Endothelial cell of umbilical vein (primary cell): ENCODE results near the gene AKAP1. TPM values are rescaled to one million over a fixed set of nuclear protein-coding genes. Genes with fewer than 3 reads are reported as not detected.

Source experiments
- BruUV-seq: library from RNA; stranded (reverse); fragments of 400-500 nt; replicated peaks from 2 replicates; lab custom pipeline; 2021; lab: Mats Ljungman, UMichigan
- CTCF ChIA-PET: fragments of 300-600, 350-600 bp; sonication (Branson Sonifier 250); formaldehyde crosslinking; loops from one replicate; lab custom pipeline; 2021; ENCODE audit warnings: antibody characterized with exemption, inconsistent platforms; lab: Charles Lee
- POLR2A ChIA-PET: fragments of 300-600, 350-600 bp; sonication (Branson Sonifier 250); formaldehyde crosslinking; loops from one replicate; lab custom pipeline; 2021; ENCODE audit warnings: antibody characterized with exemption, inconsistent platforms; lab: Charles Lee
- DNase-seq: peaks from one replicate; pipeline ENCODE4 v3.0.0-alpha.2; 2011; ENCODE audit warnings: low read depth, low spot score
- FAIRE-seq: peaks from 2 replicates; lab custom pipeline; 2011; peaks lifted over from hg19 to GRCh38; lab: Jason Lieb, UNC
- H2AFZ ChIP-seq: 2 replicates; pipeline ENCODE4 v1.6.0; 2012; ENCODE audit warnings: low read depth, low read length, control low read depth, inconsistent platforms
- H3K27ac ChIP-seq: 2 replicates; pipeline ENCODE4 v1.5.1; 2011; ENCODE audit warnings: low read depth, mild to moderate bottlenecking, control low read depth, low read length, moderate library complexity; ENCODE audit not compliant: insufficient read depth
- H3K27me3 ChIP-seq, 2 experiments: 2 replicates each; pipeline versions ENCODE4 v1.6.0 to v1.6.1; 2011; ENCODE audit warnings: low read length in 2 of 2, mixed read lengths in 1 of 2; ENCODE audit not compliant: control insufficient read depth in 2 of 2, insufficient read depth in 2 of 2
- H3K36me3 ChIP-seq, 2 experiments: 2 replicates in 1 of 2; 3 replicates in 1 of 2; pipeline ENCODE4 v1.5.1; 2011; ENCODE audit warnings: low read length in 2 of 2, mild to moderate bottlenecking in 1 of 2, moderate library complexity in 1 of 2; ENCODE audit not compliant: control insufficient read depth in 2 of 2, insufficient read depth in 2 of 2; ENCODE audit errors: extremely low read depth in 1 of 2
- H3K4me1 ChIP-seq: 3 replicates; pipeline ENCODE4 v1.5.1; 2011; ENCODE audit warnings: mild to moderate bottlenecking, low read length; ENCODE audit not compliant: control insufficient read depth, insufficient read depth; ENCODE audit errors: extremely low read depth
- H3K4me2 ChIP-seq: 2 replicates; pipeline ENCODE4 v1.6.1; 2011; ENCODE audit warnings: low read length, control low read depth, mixed read lengths; ENCODE audit not compliant: insufficient read depth
- H3K4me3 ChIP-seq, 3 experiments: fragments of 200-600 bp in 1 of 3; sonication (generic), shearing (Covaris generic) in 1 of 3; replicated peaks in 1 of 3; 2 replicates each; pipeline ENCODE4 v1.5.1; 2011 to 2016; ENCODE audit warnings: control low read depth in 3 of 3, low read length in 3 of 3, mild to moderate bottlenecking in 2 of 3, inconsistent platforms in 1 of 3, low read depth in 1 of 3, moderate library complexity in 1 of 3; ENCODE audit not compliant: insufficient read depth in 1 of 3
- H3K79me2 ChIP-seq: 2 replicates; pipeline ENCODE4 v1.6.0; 2012; ENCODE audit warnings: low read length, inconsistent platforms; ENCODE audit not compliant: control insufficient read depth, insufficient read depth
- H3K9ac ChIP-seq: replicated peaks from 2 replicates; pipeline ENCODE3; 2011; ENCODE audit warnings: low read length, control low read depth; ENCODE audit not compliant: insufficient read depth; ENCODE audit errors: extremely low read depth
- H3K9me1 ChIP-seq: replicated peaks from 3 replicates; pipeline ENCODE4 v1.6.0; 2011; ENCODE audit warnings: mild to moderate bottlenecking, low read length; ENCODE audit not compliant: control insufficient read depth, insufficient read depth; ENCODE audit errors: extremely low read depth
- H3K9me3 ChIP-seq: replicated peaks from 2 replicates; pipeline ENCODE4 v1.5.1; 2012; ENCODE audit warnings: low read length, inconsistent platforms; ENCODE audit not compliant: control insufficient read depth, insufficient read depth
- H4K20me1 ChIP-seq: replicated peaks from 2 replicates; pipeline ENCODE3; 2011; ENCODE audit warnings: mild to moderate bottlenecking, low read length; ENCODE audit not compliant: control insufficient read depth, insufficient read depth; ENCODE audit errors: extremely low read depth
- EZH2 ChIP-seq: IDR thresholded peaks from 2 replicates; pipeline ENCODE4 v1.6.1; 2012; ENCODE audit warnings: borderline replicate concordance, low read depth, mild to moderate bottlenecking, moderate library complexity, low read length, inconsistent platforms; ENCODE audit not compliant: severe bottlenecking
- FOS ChIP-seq: IDR thresholded peaks from 2 replicates; pipeline ENCODE4 v1.6.1; 2011; ENCODE audit warnings: mild to moderate bottlenecking, low read length, moderate library complexity, borderline replicate concordance; ENCODE audit not compliant: insufficient read depth
- MAX ChIP-seq: IDR thresholded peaks from 2 replicates; pipeline ENCODE4 v1.6.1; 2011; ENCODE audit not compliant: insufficient read depth, insufficient read length
- MYC ChIP-seq: IDR thresholded peaks from one replicate; pipeline ENCODE4 v1.6.1; 2011; ENCODE audit warnings: mild to moderate bottlenecking, low read depth, low read length
- POLR2A ChIP-seq: IDR thresholded peaks from 2 replicates; pipeline ENCODE4 v1.6.1; 2012; ENCODE audit warnings: low read depth, mild to moderate bottlenecking, control low read depth, low read length
- POLR2AphosphoS5 ChIP-seq: IDR thresholded peaks from 2 replicates; pipeline ENCODE4 v1.6.1; 2012; ENCODE audit warnings: low read depth, mild to moderate bottlenecking, control low read depth, low read length, moderate library complexity; ENCODE audit not compliant: insufficient read depth
- dilution Hi-C: fragments of 300-500 bp; cut with MboI; formaldehyde crosslinking; loops from one replicate; pipeline ENCODE4 v1.15.0; 2019; ENCODE audit warnings: low sequenced_read_pairs; ENCODE audit not compliant: extremely low pct_ligation_motif_present
- intact Hi-C: fragments of 100-400 bp; cut with micrococcal nuclease; formaldehyde crosslinking; loops from one replicate; pipeline ENCODE4 v1.10.0; 2022
- polyA plus RNA-seq, 4 experiments: library from polyadenylated mRNA; depleted of rRNA in 3 of 4; stranded (reverse) in 3 of 4; unstranded in 1 of 4; fragments of >200 nt; gene quantifications; 2 replicates each; pipeline versions ENCODE4 v1.2.1 to v1.2.3, GENCODE V29; 2011 to 2012; ENCODE audit warnings: missing spikeins in 1 of 4
- total RNA-seq: library from RNA; stranded (reverse); gene quantifications from 2 replicates; pipeline ENCODE4 v1.2.3, GENCODE V29; 2021

AKAP1 gene
- total and polyA plus RNA-seq, 2 donors (not counting 3 experiments of a cell fraction or from before 2014, with no cell fraction given), result 20.9 to 27.7 TPM

- CTCF ChIA-PET, result no interaction called here
Measured at GRCh38 chr17:57115916-57116315, 30.9 kb downstream of the AKAP1 start.

GRCh38 chr17:57117798-57118197 is 32.8 kb downstream of the AKAP1 start:
- dilution Hi-C loops (no loop called here), intact Hi-C loops (no loop called here)
- Histone ChIP-seq H3K4me3 (no peak overlapping the region), H3K9me1 (no peaks in the 10 kb centered on the region), H3K9me3 (no peaks in the 10 kb centered on the region), H3K79me2 (no peaks in the 10 kb centered on the region), H3K27me3 (no peaks in the 10 kb centered on the region), H3K36me3 (peaks cover 4% of the 10 kb centered on the region in 2 experiments), H3K4me2 (no peak overlapping the region), H3K4me1 (no peaks in the 10 kb centered on the region), H4K20me1 (no peaks in the 10 kb centered on the region), H3K9ac (no peak overlapping the region), H3K27ac (no peak overlapping the region), H2AFZ (no peak overlapping the region)
- BruUV-seq, result no TSS peak
- no peak for DNase-seq
- POLR2A ChIA-PET, result no interaction called here
- no peak for TF ChIP-seq POLR2A
- CTCF ChIA-PET, result interaction anchor here (0.9 kb wide), 1 partner anchor 554 kb away, joined by 3 read pairs; no protein-coding TSS in a partner anchor
- no peak for FAIRE-seq

More at GRCh38 chr17:57115916-57116315, 30.9 kb downstream of the AKAP1 start:
- H3K4me2 ChIP-seq, result no peak overlapping the region
- POLR2A ChIA-PET, result no interaction called here
- H3K9me3 ChIP-seq, result no peaks in the 10 kb centered on the region
- H3K4me1 ChIP-seq, result no peaks in the 10 kb centered on the region
- no peaks in the 10 kb centered on the region for H3K79me2 ChIP-seq
- no peak for FAIRE-seq
- H4K20me1 ChIP-seq, result no peaks in the 10 kb centered on the region
- dilution Hi-C loops (no loop called here), intact Hi-C loops (no loop called here)
- peaks cover 4% of the 10 kb centered on the region in 2 experiments for H3K36me3 ChIP-seq
- no peak overlapping the region for H2AFZ ChIP-seq
- H3K27me3 ChIP-seq, result no peaks in the 10 kb centered on the region
- TF ChIP-seq EZH2, result no peak
- no peak for TF ChIP-seq MAX
- TF ChIP-seq MYC, result no peak
- no peak for TF ChIP-seq FOS
- no peak for TF ChIP-seq POLR2AphosphoS5
- no peak overlapping the region for H3K4me3 ChIP-seq
- no TSS peak for BruUV-seq
- no peak overlapping the region for H3K27ac ChIP-seq
- no peaks in the 10 kb centered on the region for H3K9me1 ChIP-seq
- DNase-seq, result no peak
- H3K9ac ChIP-seq, result no peak overlapping the region
